Stimulated activated CD8-positive, alpha-beta memory T cell treated with anti-CD3 and anti-CD28 coated beads, Interleukin-12 subunit alpha, Interleukin-12 subunit beta, amount 100 ng/mL, for 24 hours (primary cell): ENCODE measurements around the gene CACNA1G.

Experiments used
- DNase-seq: peaks from one replicate; pipeline ENCODE4 v3.0.0-alpha.2; 2020; ENCODE audit errors: extremely low read depth

The CACNA1G gene

DNA sequence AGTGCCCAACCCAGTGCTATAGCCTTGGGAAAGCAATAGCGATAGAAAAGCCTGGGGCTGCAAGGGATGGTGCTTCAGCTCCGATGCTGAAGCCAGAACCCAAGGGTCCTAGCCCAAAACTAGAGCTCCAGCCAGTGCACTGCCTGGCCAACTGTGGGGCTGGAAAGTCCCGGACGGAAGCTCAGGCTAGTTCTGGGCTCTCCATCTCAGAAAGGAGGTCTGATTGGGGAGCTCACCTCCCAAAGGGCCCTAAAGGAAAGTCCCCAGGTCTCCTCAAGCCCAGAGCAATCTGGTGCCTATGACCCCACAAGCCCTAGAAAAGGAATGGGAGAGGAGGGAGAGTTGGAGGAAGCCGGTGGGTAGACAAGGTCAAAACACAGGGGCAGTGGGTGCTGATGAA lies 72.1 kb downstream of the CACNA1G start:
- DNase-seq: no peak

- DNase-seq: no peak
Measured at GRCh38 chr17:50633683-50634082, 73.2 kb downstream of the CACNA1G start.

DNA sequence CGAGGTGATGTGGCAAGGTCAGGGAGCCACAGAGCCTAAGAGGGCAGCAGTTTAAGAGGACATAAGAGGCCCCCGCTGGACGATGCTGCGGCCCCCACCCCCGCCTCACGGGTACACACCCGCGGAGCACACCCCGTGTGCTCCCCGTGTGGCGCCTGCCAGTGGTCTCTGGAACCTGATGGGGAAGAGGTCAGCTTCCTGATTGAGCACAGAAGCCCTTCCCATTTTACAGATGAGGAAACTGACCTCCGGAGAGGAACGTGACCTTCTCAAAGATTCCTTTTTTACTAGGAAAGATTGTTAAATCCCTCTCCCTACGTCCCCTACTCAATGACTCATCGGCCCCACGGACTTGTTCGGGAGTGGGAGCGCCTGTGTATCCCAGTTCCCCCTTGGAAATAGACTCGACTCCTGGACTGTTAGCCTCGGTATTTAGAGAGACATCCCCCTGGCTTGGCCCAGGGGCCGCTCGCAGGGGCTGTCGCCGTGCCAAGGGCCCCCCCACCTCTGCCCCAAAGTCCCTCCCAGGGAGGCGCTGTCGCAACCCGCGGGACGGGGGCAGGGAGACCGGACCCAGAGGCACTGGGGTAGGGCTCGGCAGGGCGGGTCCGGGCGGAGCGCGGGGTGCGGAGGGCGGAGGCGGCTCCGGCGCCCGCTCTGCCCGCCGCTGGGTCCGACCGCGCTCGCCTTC lies 73.9 kb downstream of the CACNA1G start, which contains the start of gene ABCC3:
Gene ABCC3, plus strand, starts transcription at position 658 of the 691 bp plus-strand sequence. CDS start 56 bp downstream, outside the sequence.
- no peak for DNase-seq

- DNase-seq: no peak
Measured at GRCh38 chr17:50634915-50635731, 74.6 kb downstream of the CACNA1G start.

DNA sequence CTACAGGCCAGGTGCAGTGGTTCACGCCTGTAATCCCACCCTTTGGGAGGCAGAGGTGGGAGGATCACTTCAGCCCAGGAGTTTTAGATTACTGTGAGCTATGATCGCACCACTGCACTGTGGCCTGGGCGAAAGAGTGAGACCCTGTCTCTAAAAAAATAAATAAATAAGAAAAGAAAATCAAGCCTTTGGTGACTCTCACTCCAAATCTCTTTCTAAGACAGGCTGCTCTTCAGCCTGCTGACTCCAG lies 75.1 kb downstream of the CACNA1G start:
- no peak for DNase-seq

DNA sequence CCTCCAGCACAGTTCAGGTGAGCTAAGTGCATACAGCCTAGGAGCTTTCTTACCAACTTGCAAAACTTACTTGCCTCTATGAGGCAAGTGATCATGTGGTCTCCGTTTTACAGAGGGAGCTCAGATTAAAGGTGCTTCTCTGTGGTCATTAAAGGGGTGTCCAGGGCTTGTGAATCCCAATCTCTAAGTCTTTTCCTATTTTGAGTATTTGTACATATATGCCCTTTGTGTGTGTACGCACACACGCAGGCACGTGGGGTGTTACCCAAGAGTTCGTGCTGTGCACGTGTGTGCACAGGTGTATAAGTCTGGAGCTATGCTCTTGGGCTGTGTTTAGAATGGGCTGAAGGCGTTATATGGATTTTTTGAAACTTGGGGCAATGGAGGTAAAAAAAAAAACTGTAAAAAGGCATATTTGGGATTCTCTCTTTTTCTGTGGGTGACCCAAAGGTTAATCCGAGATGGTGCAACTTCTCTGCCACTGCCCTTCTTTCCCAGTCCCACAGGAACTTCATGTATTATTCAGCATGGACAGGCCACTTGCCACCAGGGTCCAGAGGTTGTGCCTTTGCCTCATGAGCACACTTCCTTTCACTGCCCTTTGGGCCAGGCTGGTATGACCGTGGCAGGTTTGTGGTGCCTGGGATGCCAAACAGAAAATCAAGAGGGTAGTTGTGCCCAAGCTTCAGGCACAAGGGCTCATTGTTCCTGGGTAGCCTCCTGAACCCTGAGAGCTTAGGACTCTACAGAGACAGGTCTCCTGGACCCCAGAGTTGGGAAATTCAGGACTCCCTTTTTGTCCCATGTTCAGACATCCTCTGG lies 75.7 kb downstream of the CACNA1G start:
- DNase-seq: no peak

DNA sequence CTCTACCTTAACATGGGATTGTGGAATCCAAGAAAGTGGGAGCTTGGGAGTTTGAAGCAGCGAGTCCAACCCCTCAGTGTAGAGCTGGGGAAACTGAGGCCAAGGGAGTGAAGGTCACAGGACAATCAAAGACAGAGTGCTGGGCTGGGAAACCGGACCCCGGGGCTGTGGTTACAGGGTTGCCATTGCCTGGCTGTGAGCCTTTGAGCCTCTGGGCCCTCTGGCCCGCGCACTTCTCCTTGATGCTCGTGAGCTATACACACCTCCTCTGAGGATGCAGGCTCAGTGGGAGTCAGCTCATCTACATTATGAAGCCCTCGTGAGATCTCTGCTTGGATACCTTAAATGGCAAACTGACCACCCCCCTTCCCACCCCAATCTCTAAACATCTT lies 76.3 kb downstream of the CACNA1G start:
- DNase-seq: no peak

- DNase-seq: no peak
Measured at GRCh38 chr17:50637829-50638605, 77.5 kb downstream of the CACNA1G start.

- no peak for DNase-seq
Measured at GRCh38 chr17:50638606-50638965, 78.1 kb downstream of the CACNA1G start.

DNA sequence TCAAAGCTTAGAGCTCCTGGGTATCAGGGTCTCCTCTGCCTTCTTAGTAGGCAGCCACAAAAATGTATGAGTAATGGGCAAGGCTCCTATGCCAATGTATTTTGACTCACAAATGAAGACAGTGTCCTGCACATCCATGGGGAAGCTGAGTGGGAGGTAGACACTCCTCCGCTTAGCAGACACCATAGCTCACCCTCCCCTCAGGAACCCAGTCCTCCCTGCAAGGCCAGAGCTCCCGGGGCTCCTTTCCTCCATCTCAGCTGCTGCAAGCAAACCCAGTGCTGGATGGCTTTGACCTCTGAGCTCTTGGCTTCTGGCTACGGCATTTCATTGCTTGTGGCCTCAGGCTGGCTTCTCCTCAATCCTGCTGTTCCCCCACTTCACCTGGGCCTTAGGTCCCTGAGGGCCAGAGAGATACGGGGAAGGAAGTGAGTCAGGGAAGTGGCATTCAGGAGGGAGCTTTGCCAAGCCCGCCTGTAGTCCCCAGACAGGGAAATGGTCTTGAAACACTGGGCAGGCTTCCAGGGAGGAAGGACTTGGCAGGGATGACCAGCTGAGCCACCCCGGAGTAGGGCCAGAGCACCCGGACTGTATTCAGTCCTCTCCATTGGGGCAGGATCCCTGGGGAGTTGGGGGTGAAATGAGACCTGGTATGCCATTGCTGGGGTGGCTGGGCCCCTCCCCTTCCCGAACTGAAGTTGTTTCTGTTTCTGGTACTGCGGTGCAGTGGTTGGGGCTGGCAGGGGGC lies 78.6 kb downstream of the CACNA1G start:
- no peak for DNase-seq

GRCh38 chr17:50640686-50641351 lies 80.3 kb downstream of the CACNA1G start:
- no peak for DNase-seq

- no peak for DNase-seq
Measured at GRCh38 chr17:50641357-50641756, 80.8 kb downstream of the CACNA1G start.

- no peak for DNase-seq
Measured at GRCh38 chr17:50642071-50642721, 81.7 kb downstream of the CACNA1G start.

DNA sequence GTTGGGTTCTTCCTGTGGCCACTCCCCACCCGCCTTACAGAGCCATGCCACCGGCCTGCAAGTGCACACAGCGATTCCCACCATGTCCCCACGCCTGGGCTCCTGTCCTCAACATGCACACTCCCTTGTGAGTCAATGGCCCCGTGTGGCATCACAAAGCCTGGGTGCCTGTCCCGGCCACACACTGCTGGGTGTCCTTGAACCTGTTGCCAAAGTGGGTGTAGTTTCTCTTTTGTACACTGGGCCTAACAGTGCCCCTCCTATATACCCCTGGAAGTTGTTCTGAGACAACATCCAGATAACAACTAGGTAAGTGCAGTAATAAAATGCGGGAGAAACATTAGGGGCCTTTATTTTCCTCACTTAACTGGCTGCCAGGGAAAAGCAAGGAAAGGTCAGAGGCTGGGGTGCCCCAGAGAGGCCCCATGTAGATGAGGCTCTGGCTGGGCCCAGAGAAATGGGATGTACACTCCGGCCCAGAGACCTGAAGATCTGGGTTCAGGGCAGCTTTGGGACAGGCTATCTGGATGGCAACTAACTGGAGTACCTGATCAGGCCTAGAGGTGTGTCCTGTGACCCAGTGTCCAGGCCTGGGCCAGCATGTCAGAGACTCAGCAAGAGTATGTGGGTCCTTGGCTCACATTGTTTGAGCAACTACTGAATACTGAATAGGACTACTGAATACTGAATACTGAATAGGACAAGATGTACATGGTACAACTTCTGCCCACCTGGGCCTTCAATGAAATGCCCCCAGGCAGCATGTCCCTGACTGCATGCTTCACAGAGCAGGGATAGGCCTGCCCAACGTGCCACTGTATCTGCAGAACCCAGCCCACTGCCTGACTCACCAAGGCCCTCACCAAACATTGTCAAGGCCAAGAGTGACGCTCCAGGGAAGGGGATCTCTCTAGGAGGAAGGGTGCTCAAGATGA lies 82.5 kb downstream of the CACNA1G start:
- no peak for DNase-seq

- no peak for DNase-seq
Measured at GRCh38 chr17:50645748-50646682, 85.5 kb downstream of the CACNA1G start.

GRCh38 chr17:50647187-50647586 lies 86.7 kb downstream of the CACNA1G start:
- DNase-seq: no peak

DNA sequence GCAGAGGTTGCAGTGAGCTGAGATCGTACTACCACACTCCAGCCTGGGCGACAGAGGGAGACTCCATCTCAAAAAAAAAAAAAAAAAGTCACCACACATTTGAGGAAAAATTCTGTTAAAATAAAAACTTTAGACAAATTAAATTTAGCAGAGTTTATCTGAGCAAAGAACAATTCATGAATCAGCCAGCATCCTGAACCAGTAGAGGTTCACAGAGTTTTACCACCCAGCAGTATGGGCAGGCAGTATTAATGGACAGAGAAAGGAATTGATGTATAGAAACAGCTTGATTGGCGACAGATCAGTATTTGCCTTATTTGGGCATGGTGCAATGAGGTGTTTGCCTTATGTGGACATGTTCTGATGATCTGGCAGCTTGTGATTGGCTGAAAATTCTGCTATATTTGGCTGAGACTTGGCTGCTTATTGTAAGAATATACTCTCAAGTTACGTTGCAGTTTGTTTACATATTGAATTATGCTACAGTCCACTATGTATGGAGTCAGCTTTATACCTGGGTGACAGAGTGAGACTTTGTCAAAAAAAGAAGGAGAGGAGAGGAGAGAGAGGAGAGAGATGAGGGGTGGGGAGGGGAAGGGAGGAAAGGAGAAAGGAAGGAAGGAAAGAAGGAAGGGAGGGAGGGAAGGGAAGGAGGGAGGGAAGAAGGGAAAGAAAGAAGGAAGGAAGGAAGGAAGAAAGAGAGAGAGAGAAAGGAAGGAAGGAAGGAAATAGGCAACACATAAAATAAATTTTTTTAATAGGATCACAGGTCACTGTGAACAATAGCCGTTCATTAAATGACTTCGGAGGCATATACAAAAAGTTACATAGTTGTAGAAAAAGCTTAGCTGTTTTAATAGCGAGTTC lies 88.8 kb downstream of the CACNA1G start:
- no peak for DNase-seq
